Lower lobe of right lung (tissue), 2 donors: ENCODE measurements around the gene KCNQ5. TPM values are rescaled to one million over a fixed set of nuclear protein-coding genes. Genes with fewer than 3 reads are reported as not detected.
"Not testable (repeated sequence)": the region's sequence is repeated elsewhere in the genome, so short reads cannot be mapped to it uniquely, and the experiment has no call there.

Source experiments
- ATAC-seq, 2 donors: fragments of 200-7000 bp; cut with Tn5 transposase; one replicate each; pipeline ENCODE4 v1.9.1; 2020 to 2022; ENCODE audit warnings: mild to moderate bottlenecking in 2 of 2, moderate library complexity in 2 of 2
- DNase-seq: peaks from one replicate; pipeline ENCODE4 v3.0.0-alpha.2; 2020
- H3K27ac ChIP-seq: fragments of 200-600 bp; one replicate; pipeline ENCODE4 v1.8.0; 2022
- H3K27me3 ChIP-seq: fragments of 200-600 bp; one replicate; pipeline ENCODE4 v1.8.0; 2022; ENCODE audit warnings: low read depth
- H3K36me3 ChIP-seq: fragments of 200-600 bp; one replicate; pipeline ENCODE4 v1.8.0; 2022; ENCODE audit warnings: mild to moderate bottlenecking
- H3K4me1 ChIP-seq: fragments of 200-600 bp; one replicate; pipeline ENCODE4 v1.8.0; 2022
- H3K4me3 ChIP-seq: fragments of 200-600 bp; one replicate; pipeline ENCODE4 v1.8.0; 2022; ENCODE audit warnings: mild to moderate bottlenecking
- H3K9me3 ChIP-seq: fragments of 200-600 bp; one replicate; pipeline ENCODE4 v1.8.0; 2022
- intact Hi-C: fragments of 100-400 bp; cut with DNase I; formaldehyde crosslinking; loops from one replicate; pipeline ENCODE4 v1.11.0; 2022
- total RNA-seq: library from RNA; stranded (reverse); fragmentation: NEBNext Ultra II Directional; extraction: Animal tissue kit (Norgen Biotek cat#: 25700); gene quantifications from one replicate; pipeline ENCODE4 v1.2.1, GENCODE V29; 2021
- TF ChIP-seq, protein P1 (sequence below): fragments of 200-600 bp; IDR thresholded peaks from one replicate; pipeline ENCODE4 v1.8.0; 2022; ENCODE audit warnings: antibody characterized with exemption, mild to moderate bottlenecking
- donor health status: DM: no; HTN: yes; CAD: no; lungs with severe emphysema.

KCNQ5 gene
- total RNA-seq, 1 donor from 2014 or later, result 0.35 TPM

DNA sequence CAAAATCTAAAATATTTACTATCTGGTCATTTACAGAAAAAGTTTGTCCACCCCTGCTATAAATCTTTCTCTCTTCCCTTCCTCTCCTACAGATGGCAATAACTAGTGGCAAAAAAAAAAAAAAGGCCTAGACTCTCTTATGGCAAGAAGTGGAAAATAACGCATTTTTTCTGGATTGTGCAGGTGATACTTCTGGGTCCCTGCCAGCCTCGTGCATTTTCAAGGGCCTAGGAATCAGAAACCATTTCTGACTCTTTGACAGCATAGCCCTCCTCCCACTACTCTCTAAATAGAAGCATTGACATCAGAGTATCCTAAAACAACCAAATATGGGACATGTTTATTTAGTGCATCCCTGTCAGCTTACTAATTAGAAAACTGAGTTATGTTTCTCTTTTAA is 352.4 kb downstream of the KCNQ5 start:
- Histone ChIP-seq H3K4me1 (no peaks in the 10 kb centered on the region), H3K27ac (no peak overlapping the region), H3K4me3 (no peak overlapping the region), H3K9me3 (no peaks in the 10 kb centered on the region), H3K27me3 (no peaks in the 10 kb centered on the region), H3K36me3 (no peaks in the 10 kb centered on the region)
- DNase-seq, result no peak
- no peak for ATAC-seq
- intact Hi-C loops, result no loop called here
- TF ChIP-seq, protein P1, sequence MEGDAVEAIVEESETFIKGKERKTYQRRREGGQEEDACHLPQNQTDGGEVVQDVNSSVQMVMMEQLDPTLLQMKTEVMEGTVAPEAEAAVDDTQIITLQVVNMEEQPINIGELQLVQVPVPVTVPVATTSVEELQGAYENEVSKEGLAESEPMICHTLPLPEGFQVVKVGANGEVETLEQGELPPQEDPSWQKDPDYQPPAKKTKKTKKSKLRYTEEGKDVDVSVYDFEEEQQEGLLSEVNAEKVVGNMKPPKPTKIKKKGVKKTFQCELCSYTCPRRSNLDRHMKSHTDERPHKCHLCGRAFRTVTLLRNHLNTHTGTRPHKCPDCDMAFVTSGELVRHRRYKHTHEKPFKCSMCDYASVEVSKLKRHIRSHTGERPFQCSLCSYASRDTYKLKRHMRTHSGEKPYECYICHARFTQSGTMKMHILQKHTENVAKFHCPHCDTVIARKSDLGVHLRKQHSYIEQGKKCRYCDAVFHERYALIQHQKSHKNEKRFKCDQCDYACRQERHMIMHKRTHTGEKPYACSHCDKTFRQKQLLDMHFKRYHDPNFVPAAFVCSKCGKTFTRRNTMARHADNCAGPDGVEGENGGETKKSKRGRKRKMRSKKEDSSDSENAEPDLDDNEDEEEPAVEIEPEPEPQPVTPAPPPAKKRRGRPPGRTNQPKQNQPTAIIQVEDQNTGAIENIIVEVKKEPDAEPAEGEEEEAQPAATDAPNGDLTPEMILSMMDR, result no peak

DNA sequence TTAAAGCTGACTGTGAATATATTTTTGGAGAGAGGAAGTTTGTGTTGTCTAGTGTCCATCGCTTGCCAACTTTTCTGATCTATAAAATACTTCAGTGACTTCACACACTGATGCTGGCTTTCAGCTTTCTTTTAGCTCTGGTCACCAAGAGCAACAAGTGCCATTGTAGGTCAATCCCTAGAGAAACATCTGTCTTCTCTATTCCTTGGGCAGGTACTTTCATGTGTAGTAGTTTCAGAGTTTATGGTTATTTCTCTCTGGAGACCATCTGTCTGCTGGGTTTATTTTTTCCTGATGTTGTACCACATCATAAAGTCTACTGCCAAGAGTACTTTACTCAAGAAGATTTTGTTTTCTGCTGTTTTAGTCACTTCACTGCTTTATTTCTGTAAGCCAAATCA is 353.5 kb downstream of the KCNQ5 start:
- no peak overlapping the region for H3K27ac ChIP-seq
- no peak for DNase-seq

DNA sequence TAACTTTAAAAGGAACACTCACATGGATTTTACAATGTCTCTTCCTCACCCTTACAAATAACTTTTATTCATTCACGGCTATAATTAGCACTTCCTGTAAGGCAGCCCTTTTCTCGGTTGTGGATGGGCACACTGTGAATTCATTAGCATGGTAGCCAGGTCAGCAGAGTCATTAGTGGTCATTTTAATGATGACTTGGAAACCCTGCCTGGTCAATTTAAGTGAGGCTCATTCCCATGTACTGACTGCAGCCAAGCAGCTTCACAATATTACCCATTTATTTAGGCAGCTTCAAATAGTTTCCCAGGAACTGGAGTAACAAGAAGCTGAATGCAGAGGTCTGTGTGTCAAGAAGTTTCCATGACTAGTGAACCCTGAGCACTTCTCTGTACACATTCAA is 354.6 kb downstream of the KCNQ5 start:
- Histone ChIP-seq H3K9me3 (no peaks in the 10 kb centered on the region), H3K4me3 (no peak overlapping the region), H3K27me3 (no peaks in the 10 kb centered on the region), H3K27ac (no peak overlapping the region), H3K36me3 (no peaks in the 10 kb centered on the region), H3K4me1 (no peaks in the 10 kb centered on the region)
- no peak for DNase-seq
- TF ChIP-seq, protein P1, result no peak
- no peak for ATAC-seq
- intact Hi-C loops, result no loop called here

More for the DNA sequence above, 353.5 kb downstream of the KCNQ5 start:
- Histone ChIP-seq H3K27me3 (no peaks in the 10 kb centered on the region), H3K4me3 (no peak overlapping the region), H3K36me3 (no peaks in the 10 kb centered on the region), H3K4me1 (no peaks in the 10 kb centered on the region), H3K9me3 (no peaks in the 10 kb centered on the region)
- ATAC-seq, result no peak
- intact Hi-C loops, result no loop called here
- TF ChIP-seq, protein P1, result no peak

DNA sequence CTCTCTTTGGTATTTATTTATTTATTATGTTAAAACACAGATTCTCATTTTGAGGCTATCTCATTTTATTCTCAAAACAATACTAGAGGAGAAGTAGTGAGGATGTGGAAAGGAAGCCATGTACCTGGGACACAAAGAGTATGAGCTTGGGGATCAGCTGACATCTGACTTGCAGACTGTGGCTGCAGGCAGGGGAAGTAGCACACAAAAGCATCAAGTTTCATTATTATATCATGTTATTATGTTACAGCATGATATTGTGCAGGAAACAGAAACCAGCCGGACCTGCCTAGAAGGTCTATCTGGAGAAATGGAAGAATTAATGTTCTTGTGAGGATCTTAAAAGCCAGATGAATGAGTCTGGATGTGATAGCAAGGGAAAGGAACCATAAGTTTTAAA is 355.2 kb downstream of the KCNQ5 start:
- Histone ChIP-seq H3K36me3 (no peaks in the 10 kb centered on the region), H3K27me3 (no peaks in the 10 kb centered on the region), H3K9me3 (no peaks in the 10 kb centered on the region), H3K4me1 (no peaks in the 10 kb centered on the region), H3K4me3 (no peak overlapping the region), H3K27ac (no peak overlapping the region)
- no peak for ATAC-seq
- intact Hi-C loops, result no loop called here
- no peak for DNase-seq
- TF ChIP-seq, protein P1, result no peak

DNA sequence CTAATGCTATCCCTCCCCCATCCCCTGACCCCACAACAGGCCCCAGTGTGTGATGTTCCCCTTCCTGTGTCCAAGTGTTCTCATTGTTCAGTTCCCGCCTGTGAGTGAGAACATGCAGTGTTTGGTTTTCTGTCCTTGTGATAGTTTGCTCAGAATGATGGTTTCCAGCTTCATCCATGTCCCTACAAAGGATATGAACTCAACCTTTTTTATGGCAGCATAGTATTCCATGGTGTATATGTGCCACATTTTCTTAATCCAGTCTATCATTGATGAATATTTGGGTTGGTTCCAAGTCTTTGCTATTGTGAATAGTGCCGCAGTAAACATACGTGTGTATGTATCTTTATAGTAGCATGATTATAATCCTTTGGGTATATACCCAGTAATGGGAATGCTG is 356.9 kb downstream of the KCNQ5 start:
- ATAC-seq, intact Hi-C loops: not testable (repeated sequence)

DNA sequence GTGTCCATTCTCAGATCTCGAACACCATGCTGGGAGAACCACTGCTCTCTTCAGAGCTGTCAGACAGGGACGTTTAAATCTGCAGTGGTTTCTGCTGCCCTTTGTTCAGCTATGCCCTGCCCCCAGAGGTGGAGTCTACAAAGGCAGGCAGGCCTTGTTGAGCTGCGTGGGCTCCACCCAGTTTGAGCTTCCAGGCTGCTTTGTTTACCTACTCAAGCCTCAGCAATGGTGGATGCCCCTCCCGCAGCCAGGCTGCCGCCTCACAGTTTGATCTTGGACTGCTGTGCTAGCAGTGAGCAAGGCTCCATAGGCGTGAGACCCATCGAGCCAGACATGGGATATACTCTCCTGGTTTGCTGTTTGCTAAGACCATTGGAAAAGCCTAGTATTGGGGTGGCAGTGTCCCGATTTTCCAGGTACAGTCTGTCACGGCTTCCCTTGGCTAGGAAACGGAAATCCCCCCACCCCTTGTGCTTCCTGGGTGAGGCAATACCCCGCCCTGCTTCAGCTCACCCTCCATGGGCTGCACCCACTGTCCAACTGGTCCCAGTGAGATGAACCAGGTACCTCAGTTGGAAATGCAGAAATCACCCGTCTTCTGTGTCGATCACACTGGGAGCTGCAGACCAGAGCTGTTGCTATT is 362.4 kb downstream of the KCNQ5 start:
- H3K36me3 ChIP-seq, H3K27me3 ChIP-seq, intact Hi-C loops, DNase-seq, H3K4me3 ChIP-seq, ATAC-seq, H3K4me1 ChIP-seq, H3K27ac ChIP-seq, H3K9me3 ChIP-seq: not testable (repeated sequence)

More for the DNA sequence above, 356.9 kb downstream of the KCNQ5 start:
- H3K27me3 ChIP-seq, H3K4me3 ChIP-seq, DNase-seq, H3K9me3 ChIP-seq, H3K27ac ChIP-seq, H3K36me3 ChIP-seq, H3K4me1 ChIP-seq: not testable (repeated sequence)
